ENCODE results near the gene MVK. TPM values are rescaled to one million over a fixed set of nuclear protein-coding genes. Genes with fewer than 3 reads are reported as not detected.

The MVK gene
- polyA plus RNA-seq, 1 donor, result 15.6 TPM

DNA sequence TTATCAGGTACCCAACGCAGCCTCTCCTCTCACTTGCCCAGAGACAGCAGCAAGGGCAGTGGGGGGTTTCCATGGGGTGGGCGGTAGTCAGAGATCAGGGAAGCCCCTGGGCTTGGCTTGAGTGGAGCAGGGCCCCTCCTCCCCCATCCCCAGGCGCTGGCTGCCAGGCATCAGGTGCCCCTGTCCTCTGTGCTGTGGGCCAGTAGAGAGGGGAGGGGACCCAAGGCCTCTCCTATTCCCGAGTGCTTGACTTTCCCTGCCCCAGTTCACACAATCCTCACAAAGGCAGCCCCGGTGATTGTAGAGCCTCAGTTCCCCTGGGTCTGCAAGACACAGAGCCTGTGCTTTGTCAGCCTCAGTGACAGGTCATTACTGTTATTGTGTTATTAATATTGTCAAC is 57.7 kb downstream of the MVK start:
- DNase-seq (ENCODE audit: low read depth), result no peak

DNA sequence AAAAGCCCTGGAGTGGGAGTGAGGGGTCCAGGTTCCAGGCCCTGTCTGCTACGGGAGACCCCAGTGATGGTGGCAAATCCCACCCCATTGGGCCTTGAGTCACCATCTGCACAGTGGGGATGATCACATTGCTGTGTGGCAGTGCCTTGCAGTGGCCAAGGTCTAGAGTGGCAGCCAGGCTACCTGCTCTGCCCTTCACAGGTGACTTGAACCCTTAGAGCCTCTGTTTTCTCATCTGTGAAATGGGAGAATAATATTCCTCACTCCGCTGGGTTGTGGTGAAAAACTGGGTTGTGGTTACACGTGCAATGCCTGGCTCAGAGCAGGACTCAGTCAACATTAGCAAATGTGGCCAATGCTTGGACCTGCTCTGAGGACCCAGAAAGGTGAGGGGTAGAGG is 58.2 kb downstream of the MVK start:
- no peak for DNase-seq (ENCODE audit: low read depth)

DNA sequence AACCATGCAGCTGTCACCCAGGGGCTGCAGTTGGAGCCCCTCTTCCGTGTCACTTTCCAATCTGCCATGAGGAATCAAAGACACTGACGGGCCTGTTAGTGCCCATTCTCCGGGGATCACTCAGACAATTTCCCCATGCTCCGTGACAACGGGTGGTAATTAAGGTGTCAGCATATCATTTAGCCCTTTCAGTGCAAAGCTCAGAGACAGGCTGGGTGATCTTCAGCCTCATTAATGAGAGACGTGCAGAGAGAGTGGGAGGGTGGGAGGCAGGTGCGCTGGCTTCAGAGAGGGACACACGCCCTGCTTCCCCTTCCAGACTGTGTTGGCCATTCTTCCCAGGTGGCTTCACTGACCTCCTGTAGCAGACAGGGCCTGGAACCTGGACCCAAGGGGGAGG is 58.7 kb downstream of the MVK start:
- DNase-seq (ENCODE audit: low read depth), result no peak

DNA sequence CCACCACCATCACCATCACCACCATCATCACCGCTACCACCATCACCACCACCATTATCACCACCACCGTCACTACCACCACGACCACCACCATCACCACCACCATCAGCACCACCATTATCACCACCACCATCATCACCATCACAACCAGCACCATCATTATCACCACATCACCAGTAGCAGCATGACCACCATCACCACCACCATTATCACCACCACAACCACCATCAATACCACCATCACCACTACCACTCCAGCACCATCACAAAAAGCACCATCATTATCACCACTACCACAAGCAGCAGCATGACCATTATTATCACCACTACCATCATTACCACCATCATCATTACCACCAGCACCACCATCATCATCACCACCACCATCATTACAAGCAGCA is 62.1 kb downstream of the MVK start:
- no peak for DNase-seq (ENCODE audit: low read depth)

DNA sequence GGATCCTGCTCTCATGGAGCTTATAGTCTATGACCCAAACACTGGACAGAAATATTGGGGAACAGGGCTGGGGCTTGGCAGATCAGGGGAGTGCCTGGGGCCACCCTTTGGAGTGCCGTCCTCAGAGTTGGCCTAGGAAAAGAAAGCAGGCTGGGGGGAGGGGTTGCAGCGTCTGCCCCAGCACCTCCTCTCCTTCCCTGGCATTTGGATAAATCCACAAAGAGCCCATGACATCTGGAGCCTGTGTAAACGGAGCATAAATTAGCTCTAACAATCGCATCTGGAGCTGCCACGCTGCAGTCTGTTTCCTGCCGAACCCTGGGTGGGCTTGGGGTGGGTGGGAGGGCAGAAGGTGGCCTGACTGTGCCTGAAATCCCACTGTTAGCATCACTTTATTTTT is 63.8 kb downstream of the MVK start:
- no peak for DNase-seq (ENCODE audit: low read depth)

DNA sequence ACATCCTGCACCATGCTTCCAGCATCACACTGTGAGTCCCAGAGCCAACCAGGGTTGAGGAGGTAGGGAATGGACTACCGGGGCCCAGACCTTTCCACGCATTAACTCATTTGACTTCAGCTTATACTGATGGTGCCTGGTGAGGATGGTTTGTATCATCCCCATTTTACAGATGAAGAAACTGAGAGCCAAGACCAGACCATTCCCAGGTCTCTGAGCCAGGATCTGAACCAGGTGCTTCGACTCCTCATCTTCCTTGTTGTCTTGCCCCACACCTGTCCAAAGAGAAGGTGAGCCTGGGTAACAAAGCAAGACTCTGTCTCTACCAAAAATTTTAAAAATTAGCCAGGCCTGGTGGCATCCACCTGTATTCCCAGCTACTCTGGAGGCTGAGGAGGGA is 64.4 kb downstream of the MVK start:
- no peak for DNase-seq (ENCODE audit: low read depth)

DNA sequence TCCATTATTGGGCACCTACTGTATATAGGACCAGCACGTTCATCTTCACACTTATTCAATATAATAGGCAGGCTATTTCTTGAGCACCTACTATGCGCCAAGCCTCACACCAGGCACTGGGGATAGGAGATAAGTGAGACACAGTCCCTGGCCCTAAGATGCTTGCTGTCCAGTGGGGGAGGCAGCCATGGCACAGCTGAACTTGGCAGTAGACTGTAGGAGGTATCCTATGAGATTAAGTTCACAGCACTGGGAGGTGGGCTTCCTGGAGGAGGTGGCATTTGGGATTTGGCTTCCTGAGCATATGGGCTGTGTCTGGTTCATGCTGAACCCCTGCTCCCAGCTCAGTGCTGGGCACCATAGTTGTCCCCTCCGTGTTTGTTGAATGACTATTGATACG is 65.1 kb downstream of the MVK start:
- no peak for DNase-seq (ENCODE audit: low read depth)

DNA sequence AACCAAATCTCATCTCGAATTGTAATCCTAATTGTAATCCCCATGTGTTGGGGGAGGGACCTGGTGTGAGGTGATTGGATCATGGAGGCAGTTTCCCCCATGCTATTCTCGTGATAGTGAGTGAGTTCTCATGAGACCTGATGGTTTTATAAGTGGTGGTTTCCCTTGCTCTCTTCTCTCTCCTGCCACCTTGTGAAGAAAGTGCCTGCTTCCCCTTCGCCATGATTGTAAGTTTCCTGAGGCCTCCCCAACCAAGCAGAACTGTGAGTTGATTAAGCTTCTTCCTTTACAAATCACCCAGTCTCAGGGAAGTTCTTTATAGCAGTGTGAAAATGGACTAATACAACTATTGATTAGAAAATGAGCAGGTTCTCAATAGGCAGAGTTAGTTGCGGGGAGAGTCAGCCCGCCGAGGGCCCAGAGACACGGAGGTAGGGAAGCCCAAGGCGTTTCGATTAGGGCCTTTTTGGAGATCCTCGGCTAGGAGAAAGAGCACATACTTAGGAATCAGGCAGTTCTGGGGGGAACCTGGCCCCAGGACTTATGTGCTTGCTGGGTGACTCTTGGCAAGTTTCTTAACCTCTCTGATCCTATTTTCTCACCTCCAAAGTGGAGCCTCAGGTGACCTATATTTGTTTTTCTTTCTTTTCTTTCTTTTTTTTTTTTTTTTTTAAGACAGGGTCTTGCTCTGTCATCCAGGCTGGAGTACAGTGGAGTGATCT is 65.7 kb downstream of the MVK start:
- DNase-seq (ENCODE audit: low read depth), result no peak

DNA sequence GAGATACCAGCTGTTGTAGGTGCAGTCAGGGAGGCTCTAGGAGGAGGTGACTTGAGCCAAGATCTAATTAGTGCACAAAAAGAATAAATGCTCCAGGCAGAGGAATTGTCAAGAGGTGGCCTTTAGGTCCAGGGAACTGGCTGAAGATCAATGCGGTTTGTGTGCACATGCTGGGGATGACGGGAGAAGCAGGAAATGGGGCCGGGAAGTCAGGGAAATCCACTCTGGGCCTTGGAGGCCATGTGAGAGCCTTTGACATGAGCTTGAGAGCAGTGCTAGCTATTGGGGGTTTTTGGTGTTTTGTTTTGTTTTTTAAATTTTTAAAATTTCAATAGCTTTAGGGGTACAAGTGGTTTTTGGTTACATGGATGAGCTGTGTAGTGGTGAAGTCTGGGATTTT is 67.4 kb downstream of the MVK start:
- DNase-seq (ENCODE audit: low read depth), result no peak

DNA sequence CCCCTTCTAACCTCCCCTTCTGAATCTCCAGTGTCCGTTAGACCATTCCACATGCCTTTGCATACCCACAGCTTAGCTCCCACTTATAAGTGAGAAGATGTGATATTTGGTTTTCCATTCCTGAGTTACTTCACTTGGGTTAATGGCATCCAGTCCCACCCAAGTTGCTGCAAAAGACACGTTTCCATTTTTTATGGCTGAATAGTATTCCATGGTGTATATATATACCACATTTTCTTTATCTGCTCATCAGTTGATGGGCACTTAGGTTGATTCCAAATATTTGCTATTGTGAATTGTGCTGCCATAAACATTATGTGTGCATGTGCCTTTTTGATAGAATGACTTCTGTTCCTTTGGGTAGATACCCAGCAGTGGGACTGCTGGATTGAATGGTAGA is 67.8 kb downstream of the MVK start:
- DNase-seq (ENCODE audit: low read depth), result no peak

DNA sequence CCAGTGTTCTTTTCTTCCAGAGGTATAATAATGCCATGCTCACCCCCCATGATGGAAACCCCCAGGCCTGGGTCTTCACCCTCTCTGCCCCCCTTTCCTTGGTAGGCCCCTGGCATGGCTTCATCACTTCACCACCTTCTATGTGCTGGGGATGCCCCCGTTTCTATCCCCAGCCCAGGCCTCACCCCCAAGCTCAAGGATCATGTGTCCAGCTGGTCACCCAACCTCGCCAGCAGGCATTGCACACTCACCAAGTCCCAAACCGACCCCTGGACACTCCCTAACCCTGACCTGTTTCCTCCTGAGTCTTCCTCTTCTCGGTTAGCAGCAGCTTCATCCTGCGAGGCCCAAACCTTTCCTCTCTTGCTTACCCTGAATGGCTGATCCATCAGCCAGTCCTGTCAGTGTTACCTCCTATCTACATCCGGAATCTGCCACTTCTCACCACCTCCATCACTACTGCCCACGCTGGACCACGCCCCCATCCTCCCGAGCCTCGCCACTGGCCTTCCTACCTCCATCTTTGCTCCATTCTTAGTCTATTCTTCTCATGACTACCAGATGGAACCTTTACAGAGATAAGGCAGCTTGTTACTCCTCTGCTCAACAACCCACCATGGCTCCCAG is 69.0 kb downstream of the MVK start:
- DNase-seq (ENCODE audit: low read depth), result no peak

DNA sequence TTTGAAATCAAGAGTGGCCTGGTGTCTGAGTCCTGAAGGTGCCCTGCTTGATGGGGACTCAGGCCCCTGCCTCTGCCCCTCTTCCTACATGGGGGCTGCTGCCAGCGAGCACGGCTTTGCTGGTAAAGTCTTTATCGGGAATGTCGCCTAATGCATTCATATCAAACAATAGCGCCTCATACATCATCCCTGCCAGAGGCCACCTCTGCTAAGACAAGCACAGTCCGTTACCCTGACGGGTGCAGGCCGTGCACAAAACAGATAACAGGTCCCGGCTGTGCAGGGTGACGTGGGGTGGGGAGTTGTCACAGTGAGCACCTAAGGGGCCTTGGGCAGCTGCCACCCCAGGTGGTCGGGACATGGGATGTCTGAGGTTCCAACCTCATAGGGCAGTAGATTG is 71.6 kb downstream of the MVK start:
- DNase-seq (ENCODE audit: low read depth), result no peak

DNA sequence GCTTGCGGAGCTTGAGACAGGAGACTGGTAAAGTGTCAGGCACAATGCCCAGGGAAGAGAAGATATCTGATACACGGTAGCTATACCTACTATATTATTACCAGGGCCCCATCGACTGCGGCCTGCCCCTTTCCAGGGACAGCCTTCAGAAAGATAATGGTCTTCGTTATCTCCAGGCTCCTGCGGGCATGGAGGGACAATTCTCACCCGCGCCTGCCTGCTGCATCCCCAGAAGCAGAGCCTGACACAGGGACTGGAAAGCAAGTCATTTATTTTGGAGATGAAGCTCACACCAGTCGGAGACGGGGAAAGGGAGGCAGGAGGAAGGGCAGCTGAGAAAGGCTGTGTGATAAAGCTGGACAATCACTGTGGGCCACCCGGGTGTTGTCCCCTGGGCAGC is 72.1 kb downstream of the MVK start:
- no peak for DNase-seq (ENCODE audit: low read depth)

Other genes starting within 250 kb of the MVK start
- gene MYO1H, start 225.9 kb upstream of the MVK start, polyA plus RNA-seq (ENCODE audit: insufficient read length), result 0.33 TPM
- 27.6 TPM for gene KCTD10, start 96.5 kb upstream of the MVK start, polyA plus RNA-seq (ENCODE audit: insufficient read length)
- gene UBE3B, start 96.2 kb upstream of the MVK start, polyA plus RNA-seq (ENCODE audit: insufficient read length), result 22.3 TPM
- 24.7 TPM for gene MMAB, start 290 bp upstream of the MVK start, polyA plus RNA-seq (ENCODE audit: insufficient read length)
- gene FAM222A, start 140.0 kb downstream of the MVK start, polyA plus RNA-seq (ENCODE audit: insufficient read length), result 9.8 TPM

Data from forelimb muscle (tissue), 1 donor.